GM18909 (cell line): ENCODE measurements around the gene PRDX5.
A peak's percentile ranks its signal among the peaks of the same experiment; 100 is the strongest.
"Not testable (repeated sequence)": the region's sequence is repeated elsewhere in the genome, so short reads cannot be mapped to it uniquely, and the experiment has no call there.

ENCODE experiments used
- ATAC-seq: cut with Tn5 transposase; IDR thresholded peaks from one replicate; pipeline ENCODE4 v1.9.1; 2021; ENCODE audit warnings: mild to moderate bottlenecking; ENCODE audit not compliant: unreplicated experiment, poor library complexity

Gene PRDX5

DNA sequence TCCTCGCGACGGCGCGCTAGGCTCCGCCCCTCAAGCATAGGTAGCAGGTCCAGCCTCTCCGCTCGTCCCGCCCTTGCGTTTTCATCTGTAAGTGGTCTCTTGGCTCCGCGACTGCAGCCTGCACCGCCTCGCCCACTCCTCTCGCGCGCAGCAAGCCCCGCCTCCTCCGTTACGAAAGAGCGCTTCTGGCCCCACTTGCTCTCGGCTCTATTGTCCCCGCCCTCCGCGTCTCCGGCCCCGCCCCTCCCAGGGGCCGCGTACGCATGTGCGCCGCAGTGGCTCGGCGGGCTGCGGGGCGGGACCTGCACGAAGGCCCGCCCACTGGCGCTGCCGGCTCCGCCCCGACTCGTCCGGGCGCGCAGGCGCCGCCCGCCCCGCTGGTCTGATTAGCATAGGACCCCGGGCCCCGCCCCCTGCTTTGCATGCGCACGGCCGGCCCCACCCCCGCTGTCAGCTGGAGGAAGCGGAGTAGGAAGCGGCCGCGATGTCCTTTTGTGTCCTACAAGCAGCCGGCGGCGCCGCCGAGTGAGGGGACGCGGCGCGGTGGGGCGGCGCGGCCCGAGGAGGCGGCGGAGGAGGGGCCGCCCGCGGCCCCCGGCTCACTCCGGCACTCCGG is 12.7 kb upstream of the PRDX5 start, which contains the start of gene ESRRA:
Gene ESRRA, plus strand, starts transcription at position 450 of the 616 bp plus-strand sequence. CDS start 1,656 bp downstream, outside the sequence.
- ATAC-seq = peak; percentile 79

DNA sequence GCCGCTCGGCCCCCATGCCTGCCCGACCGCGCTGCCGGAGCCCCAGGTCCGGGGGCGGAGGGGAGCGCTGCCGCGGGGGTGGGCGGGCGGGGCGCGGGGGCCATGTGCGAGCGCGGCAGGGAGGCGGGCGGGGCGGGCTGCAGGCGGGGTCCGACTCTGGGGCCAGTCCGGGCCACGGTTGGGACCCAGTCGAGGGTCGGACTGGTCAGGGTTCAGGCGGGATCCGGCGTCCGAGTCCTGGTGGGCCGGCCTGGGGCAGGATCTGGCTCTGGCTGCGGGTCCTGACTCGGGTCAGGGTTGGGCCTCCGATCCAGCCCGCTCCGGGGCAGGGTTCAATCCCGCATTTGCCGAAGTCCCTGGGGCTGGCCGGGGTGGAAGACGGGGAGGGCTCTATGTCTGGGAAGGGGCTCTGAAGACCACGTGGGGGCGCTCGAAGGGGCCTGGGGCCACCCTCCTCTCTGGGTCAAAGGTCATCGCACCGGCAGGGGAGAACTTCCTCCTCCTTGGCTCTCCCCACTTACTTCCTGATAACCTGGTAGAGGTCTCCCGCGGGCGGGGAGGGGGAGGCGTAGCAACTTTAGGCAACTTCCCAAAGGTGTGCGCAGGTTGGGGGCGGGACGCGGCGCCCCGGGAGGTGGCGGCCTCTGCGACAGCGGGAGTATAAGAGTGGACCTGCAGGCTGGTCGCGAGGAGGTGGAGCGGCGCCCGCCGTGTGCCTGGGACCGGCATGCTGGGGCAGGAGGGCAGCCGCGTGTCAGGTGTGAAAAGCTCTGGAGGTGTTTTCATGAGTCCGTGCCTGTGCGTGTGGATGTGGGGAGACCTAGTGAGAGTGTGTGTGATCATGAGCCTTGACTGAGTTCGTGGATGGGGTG is 12.0 kb upstream of the PRDX5 start:
- peak; percentile 24 for ATAC-seq

DNA sequence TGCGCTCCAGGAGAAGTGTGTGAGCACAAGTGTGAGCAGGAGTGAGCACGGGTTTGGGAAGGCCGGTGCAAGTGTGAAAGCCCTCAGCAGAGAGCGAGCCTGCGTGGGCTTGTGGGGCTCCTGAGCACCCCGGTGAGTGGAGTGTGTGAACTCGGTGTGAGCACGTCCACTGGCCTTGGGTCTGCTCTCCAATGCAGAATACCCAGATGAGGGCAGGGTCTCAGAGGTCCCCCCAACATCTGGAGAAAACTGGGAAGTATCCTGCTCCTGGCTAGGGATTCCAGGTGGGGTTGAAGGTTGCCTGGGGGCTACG is 11.4 kb upstream of the PRDX5 start:
- ATAC-seq = no peak

DNA sequence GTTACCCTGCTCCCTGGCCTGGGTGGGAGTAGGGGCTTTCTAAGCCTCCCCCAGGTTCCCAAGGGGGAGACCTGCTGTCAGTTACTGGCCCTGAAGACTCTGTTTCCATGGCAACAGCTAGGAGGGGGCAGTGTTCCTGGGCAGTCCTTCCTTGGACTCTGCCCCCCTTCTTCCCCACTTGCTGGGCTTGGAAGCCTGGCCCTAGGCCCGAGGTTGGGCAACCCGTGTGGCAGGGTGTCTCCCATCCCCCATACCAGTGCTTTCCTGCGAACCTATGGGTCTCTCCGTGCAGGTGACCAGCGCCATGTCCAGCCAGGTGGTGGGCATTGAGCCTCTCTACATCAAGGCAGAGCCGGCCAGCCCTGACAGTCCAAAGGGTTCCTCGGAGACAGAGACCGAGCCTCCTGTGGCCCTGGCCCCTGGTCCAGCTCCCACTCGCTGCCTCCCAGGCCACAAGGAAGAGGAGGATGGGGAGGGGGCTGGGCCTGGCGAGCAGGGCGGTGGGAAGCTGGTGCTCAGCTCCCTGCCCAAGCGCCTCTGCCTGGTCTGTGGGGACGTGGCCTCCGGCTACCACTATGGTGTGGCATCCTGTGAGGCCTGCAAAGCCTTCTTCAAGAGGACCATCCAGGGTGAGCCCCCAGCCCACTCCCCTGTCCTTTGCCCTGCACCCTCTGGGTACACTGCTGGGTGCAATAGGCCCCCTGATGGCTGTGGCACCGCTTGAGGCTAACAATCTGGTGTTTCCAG is 10.9 kb upstream of the PRDX5 start:
- ATAC-seq = no peak

DNA sequence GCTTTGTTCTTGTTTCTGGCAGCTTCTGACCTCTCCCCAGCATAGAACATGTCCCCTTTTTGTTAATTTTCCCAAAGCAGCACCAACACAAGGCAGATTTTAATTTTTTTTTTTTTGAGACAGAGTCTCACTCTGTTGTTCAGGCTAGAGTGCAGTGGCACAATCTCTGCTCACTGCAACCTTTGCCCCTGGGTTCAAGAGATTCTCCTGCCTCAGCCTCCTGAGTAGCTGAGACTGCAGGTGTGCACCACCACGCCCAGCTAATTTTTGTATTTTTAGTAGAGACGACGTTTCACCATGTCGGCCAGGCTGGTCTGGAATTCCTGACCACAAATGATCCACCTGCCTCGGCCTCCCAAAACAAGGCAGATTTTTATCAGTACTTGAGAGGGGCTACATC is 10.1 kb upstream of the PRDX5 start:
- ATAC-seq = not testable (repeated sequence)

DNA sequence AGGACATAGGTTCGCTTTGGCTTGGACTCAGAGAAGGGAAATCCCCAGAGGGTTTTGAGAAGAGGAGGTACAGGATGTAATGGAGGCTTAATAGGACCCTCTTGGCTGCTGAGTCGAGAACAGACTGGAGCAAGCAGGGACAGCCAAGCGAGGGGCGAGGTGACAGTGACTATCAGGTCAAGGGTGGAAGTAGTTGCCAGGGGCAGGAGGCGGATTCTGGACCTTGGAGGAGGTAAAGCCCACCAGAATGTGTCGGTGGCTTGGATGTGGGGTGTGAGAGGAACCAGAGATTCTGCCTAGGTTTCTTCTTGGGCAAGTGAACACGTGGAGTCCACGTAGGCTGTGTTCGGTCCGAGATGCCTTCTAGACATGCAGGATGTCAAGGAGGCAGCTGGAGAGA is 5.0 kb upstream of the PRDX5 start:
- ATAC-seq = no peak

DNA sequence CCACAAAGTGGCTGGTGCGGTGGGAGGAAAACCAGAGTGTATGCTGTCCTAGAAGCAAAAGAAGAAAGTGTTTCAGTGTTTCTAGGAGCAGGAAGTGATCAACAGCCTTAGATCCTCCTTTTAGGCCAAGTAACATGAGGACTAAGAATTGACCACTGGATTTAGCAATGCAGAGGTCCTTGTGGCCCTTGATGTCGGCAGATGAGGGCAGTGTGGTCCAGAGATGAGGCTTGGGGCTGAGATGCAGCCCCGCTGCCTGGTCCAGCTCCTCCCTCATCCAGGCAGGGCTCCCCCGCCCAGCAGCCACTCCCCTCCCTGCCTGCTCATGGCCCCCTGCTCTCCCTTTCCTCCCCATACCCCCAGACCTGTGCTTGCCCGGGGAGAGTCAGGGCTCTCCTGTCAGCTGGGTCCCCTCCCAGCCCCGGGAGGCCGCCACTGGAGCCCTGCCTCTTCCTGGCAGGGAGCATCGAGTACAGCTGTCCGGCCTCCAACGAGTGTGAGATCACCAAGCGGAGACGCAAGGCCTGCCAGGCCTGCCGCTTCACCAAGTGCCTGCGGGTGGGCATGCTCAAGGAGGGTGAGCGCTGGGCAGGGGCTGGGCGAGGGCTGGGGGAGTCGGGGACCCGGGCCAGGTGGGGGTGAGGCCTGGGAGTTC is 4.3 kb upstream of the PRDX5 start:
- no peak for ATAC-seq

DNA sequence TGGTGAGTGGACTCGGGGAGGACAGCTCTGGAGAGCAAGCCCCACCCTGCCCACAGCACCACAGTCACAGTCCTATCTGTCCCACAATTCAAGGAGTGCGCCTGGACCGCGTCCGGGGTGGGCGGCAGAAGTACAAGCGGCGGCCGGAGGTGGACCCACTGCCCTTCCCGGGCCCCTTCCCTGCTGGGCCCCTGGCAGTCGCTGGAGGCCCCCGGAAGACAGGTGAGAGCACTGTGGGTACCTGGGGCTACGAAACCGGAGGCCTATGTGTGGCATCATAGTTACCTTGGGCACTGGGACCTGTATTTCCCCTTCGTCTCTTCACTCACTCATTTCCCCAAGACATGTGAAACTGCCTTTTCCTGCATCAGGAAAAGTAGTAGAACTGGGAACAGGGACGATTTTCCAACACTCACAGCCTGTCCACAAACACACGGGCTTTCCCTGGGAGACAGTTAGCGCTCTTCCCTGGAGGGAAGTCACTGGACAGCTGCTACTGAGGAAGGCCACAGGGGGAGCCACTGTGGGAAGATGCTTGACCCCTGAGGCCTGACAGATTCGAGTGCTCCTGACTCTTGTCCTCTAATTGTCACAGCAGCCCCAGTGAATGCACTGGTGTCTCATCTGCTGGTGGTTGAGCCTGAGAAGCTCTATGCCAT is 3.6 kb upstream of the PRDX5 start:
- ATAC-seq = no peak

DNA sequence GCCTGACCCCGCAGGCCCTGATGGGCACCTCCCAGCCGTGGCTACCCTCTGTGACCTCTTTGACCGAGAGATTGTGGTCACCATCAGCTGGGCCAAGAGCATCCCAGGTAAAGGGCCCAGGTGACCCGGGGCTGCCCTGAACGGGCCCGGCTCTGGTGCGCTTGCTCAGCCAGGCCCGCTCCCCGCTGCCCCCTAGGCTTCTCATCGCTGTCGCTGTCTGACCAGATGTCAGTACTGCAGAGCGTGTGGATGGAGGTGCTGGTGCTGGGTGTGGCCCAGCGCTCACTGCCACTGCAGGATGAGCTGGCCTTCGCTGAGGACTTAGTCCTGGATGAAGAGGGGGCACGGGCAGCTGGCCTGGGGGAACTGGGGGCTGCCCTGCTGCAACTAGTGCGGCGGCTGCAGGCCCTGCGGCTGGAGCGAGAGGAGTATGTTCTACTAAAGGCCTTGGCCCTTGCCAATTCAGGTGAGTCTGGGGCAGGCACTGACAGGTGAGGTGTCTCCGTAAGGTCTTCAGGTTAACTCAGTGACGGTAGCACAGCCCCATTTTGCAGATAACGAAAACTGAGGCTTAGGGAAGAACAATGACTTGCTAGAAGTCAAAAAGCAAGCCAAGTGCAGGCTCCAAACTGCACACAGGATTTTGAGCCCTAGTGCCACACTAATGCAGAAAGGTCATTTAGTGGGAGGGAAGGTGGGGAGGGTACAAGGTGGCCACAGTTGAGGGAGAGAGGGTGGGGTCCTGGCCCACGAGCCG is 2.9 kb upstream of the PRDX5 start:
- no peak for ATAC-seq

DNA sequence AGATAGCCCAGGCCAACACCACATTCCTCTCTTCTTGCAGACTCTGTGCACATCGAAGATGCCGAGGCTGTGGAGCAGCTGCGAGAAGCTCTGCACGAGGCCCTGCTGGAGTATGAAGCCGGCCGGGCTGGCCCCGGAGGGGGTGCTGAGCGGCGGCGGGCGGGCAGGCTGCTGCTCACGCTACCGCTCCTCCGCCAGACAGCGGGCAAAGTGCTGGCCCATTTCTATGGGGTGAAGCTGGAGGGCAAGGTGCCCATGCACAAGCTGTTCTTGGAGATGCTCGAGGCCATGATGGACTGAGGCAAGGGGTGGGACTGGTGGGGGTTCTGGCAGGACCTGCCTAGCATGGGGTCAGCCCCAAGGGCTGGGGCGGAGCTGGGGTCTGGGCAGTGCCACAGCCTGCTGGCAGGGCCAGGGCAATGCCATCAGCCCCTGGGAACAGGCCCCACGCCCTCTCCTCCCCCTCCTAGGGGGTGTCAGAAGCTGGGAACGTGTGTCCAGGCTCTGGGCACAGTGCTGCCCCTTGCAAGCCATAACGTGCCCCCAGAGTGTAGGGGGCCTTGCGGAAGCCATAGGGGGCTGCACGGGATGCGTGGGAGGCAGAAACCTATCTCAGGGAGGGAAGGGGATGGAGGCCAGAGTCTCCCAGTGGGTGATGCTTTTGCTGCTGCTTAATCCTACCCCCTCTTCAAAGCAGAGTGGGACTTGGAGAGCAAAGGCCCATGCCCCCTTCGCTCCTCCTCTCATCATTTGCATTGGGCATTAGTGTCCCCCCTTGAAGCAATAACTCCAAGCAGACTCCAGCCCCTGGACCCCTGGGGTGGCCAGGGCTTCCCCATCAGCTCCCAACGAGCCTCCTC is 2.0 kb upstream of the PRDX5 start:
- not testable (repeated sequence) for ATAC-seq

DNA sequence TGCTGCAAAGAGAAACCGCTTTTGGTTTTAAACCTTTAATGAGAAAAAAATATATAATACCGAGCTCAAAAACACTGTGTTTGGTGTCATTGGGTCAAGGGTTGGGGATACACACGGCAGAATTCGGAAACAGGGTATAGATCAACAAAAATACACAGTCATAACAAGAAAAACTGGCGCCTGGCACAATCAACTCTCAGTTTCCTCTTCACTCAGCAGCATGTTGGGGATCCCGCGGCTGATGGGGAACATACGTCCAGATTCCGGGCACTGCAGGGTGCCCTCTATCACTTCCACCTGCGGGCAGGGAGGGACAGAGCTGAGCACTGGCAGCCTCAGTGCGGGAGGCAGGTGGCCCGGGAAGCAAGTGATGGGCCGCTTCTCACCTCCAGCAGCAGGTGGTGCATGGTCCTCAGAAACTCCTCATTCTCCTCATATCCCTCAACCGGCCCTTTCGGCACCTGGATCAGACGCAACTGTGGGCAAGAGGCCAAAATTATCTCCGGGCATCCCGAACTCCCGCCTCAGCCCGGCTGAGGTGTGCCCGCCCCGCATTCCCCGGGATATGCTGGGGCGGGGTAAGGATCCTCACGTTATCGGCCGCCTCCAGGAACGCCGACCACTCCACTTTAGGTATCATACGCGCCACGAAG is 1.1 kb upstream of the PRDX5 start:
- no peak for ATAC-seq

DNA sequence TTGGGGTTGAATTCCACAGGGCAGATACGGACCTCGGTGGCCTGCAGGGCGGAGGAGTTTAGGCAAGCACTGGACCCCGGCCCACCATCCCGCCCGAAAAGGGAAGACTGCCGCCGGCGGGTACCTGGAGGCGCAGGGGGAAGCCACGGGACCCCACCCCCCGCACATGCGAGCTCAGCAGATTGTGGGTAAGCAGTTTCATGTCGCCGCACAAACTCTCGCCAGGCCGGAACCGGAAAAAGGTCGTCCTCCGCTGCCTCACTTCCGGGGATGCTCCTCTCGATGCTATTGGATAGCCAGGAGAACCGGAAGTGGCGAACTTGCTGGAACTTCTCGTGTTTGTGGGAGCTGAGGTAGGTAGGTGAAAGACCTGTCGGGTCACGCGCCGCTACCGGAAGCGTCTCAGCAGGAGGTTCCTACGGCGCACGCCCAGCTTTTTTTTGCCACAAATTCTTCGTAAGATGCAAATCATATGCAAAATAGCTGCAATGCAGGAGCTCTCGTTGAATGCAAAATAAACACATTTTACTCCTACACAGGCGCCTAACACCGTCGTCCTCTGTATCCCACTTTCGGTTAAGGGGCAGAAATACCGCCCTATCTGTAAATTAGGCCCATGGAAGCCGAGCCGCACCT is 478 bp upstream of the PRDX5 start, which contains the start of gene TRMT112:
Gene TRMT112, minus strand, starts transcription at position 235 of the 636 bp plus-strand sequence. Its CDS starts 33 bp downstream, at position 202.
- ATAC-seq = peak; percentile 66

DNA sequence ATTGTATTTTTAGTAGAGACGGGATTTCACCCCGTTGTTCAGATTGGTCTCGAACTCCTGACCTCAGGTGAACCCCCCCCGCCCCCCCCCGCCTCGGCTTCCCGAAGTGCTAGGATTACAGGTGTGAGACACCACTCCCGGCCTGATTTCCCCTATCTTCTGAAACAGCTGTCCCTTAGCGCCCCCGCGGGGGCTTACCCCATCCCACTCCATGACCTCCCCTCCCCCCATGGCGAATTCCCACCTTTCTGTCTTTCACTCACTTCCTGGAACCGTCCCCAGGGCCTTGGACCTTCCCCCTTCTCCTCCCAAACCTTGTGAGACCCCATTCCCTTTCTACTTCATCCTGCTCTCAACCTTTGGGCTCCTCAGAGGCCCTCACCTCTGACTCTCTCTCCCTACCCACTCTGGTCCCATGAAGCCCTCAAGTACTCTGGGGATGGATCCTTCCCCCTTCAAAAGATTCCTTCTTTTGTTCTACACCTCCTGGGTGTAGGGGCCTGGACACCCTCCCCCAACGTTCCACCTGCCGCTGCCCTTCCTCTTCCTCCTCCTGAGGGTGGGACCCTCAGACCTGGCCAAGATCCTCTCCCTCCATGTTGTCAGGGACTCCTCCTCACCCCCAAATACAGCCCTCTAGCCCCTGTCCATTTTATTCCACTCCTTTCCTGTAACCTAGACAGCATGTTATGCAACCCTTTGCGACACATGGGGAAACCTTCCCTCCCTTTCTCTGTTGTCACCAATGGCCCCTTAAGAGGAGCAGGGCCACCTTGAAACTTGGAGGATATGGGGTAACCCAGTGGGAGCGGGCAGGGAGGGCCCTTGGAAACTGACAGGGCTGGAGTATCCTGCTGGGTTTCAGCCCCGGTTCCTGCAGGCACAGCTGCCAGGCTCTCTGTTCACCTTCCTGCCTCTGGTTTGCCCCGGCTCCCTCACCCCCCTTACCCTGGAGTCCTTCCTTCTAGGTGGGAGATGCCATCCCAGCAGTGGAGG is 1.1 kb downstream of the PRDX5 start:
- no peak for ATAC-seq

DNA sequence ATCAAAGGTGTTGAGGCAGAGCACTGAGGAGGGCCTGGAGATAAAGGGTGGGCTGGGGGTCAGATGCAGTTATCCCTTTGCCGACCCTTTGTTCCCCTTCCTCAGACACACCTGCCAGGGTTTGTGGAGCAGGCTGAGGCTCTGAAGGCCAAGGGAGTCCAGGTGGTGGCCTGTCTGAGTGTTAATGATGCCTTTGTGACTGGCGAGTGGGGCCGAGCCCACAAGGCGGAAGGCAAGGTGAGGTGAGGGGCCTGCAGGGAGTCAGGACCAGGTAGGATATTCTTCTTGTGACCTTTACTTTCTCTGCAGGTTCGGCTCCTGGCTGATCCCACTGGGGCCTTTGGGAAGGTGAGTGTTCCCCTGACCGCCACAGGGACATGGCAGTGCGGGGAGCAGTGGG is 2.6 kb downstream of the PRDX5 start:
- no peak for ATAC-seq

DNA sequence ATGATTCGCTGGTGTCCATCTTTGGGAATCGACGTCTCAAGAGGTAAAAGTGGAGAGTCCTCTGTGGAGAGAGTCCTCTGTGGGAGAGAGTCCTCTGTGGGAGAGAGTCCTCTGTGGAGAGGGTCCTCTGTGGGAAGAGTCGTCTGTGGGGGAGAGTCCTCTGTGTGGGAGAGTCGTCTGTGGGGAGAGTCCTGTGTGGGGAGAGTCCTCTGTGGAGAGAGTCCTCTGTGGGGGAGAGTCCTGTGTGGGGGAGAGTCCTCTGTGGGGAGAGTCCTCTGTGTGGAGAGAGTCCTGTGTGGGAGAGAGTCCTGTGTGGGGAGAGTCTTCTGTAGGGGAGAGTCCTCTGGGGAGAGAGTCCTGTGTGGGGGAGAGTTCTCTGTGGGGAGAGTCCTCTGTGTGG is 3.1 kb downstream of the PRDX5 start:
- ATAC-seq = no peak

DNA sequence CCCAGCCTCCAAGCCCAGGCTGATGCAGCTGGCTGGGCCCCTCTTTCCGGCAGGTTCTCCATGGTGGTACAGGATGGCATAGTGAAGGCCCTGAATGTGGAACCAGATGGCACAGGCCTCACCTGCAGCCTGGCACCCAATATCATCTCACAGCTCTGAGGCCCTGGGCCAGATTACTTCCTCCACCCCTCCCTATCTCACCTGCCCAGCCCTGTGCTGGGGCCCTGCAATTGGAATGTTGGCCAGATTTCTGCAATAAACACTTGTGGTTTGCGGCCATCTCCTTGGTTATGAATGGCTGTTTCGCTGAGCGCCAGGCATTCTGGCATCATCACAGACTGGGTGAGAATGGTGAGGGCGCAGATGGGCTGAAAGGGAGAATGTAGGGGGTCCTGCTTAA is 3.6 kb downstream of the PRDX5 start:
- ATAC-seq = no peak
